Suprapubic skin (tissue), 4 donors: Measurements from ENCODE around the gene KRTAP5-10.
"Not testable (repeated sequence)": the region's sequence is repeated elsewhere in the genome, so short reads cannot be mapped to it uniquely, and the experiment has no call there.

Experiments
- POLR2A ChIP-seq, 2 donors: fragments of 450-650 bp; IDR thresholded peaks; one replicate each; pipeline ENCODE4 v1.6.1; 2017; ENCODE audit warnings: antibody characterized with exemption in 2 of 2, mild to moderate bottlenecking in 2 of 2, moderate library complexity in 2 of 2
- POLR2AphosphoS5 ChIP-seq, 3 donors: sonication (generic); formaldehyde crosslinking; IDR thresholded peaks; one replicate each; pipeline ENCODE4 v1.6.1; 2017; ENCODE audit warnings: antibody characterized with exemption in 3 of 3
- TF ChIP-seq, protein P1 (sequence below), 2 donors: fragments of 200-600 bp in 1 of 2; fragments of 450-650 bp in 1 of 2; sonication (generic) in 1 of 2; IDR thresholded peaks; one replicate each; pipeline ENCODE4 v1.5.1; 2016 to 2019; ENCODE audit warnings: antibody characterized with exemption in 2 of 2, mild to moderate bottlenecking in 1 of 2, moderate library complexity in 1 of 2

DNA sequence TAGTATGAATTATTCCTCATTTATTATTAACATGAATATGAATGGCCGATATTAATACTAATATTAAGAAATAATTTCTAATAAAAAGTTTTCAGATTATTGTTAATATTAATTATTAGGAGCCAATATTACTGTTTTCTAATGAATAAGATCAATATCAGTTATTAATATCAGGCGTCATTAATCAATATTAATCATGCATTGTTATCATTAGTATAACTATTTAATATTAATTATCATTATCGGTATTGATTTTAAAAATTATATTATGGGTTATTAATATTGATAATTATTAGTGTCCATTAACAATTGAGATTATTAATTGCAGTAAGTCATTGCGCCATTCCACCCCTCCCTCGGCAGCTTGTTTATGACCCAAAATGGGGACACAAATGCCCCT, 20.3 kb downstream of the KRTAP5-10 start:
- TF ChIP-seq, protein P1, sequence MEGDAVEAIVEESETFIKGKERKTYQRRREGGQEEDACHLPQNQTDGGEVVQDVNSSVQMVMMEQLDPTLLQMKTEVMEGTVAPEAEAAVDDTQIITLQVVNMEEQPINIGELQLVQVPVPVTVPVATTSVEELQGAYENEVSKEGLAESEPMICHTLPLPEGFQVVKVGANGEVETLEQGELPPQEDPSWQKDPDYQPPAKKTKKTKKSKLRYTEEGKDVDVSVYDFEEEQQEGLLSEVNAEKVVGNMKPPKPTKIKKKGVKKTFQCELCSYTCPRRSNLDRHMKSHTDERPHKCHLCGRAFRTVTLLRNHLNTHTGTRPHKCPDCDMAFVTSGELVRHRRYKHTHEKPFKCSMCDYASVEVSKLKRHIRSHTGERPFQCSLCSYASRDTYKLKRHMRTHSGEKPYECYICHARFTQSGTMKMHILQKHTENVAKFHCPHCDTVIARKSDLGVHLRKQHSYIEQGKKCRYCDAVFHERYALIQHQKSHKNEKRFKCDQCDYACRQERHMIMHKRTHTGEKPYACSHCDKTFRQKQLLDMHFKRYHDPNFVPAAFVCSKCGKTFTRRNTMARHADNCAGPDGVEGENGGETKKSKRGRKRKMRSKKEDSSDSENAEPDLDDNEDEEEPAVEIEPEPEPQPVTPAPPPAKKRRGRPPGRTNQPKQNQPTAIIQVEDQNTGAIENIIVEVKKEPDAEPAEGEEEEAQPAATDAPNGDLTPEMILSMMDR (IDR thresholded peaks at IDR 0.05): not testable (repeated sequence)
- not testable (repeated sequence) for TF ChIP-seq POLR2A, POLR2AphosphoS5 (IDR thresholded peaks at IDR 0.05)
